ENCODE measurements around the gene SETD2.
"Not testable (repeated sequence)": the region's sequence is repeated elsewhere in the genome, so short reads cannot be mapped to it uniquely, and the experiment has no call there.

The SETD2 gene

DNA sequence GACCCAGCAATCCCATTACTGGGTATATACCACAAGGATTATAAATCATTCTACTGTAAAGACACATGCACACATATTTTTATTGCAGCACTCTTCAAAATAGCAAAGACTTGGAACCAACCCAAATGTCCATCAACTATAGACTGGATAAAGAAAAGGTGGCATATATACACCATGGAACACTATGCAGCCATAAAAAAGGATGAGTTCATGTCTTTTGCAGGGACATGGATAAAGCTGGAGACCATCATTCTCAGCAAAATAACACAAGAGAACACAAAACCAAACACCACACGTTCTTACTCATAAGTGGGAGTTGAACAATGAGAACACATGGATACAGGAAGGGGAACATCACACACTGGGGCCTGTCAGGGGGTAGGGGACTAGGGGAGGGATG is 137.5 kb downstream of the SETD2 start:
- DNase-seq = not testable (repeated sequence)

GRCh38 chr3:47024932-47025331 is 139.0 kb downstream of the SETD2 start:
- DNase-seq = peak; percentile 32

GRCh38 chr3:47022641-47023071 is 141.3 kb downstream of the SETD2 start:
- DNase-seq = no peak

DNA sequence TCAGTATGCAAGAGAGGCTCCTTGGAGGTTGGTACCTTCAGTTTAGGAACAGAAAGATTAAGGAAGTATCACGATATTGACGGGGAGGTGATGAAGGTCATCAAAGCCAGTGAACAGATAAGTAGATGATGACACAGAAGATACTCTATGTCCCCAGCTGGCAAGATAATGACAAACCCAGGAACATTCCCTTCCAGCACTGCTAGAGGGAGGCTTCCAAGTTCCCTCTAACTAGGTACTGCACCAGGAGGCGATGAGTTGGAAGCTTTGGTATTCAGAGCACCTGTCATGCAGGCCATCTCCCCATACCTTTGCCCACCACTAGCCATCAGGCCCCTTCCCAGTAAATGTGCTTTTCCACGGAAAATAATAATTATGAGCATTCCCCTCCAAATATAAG is 143.6 kb downstream of the SETD2 start:
- no peak for DNase-seq

GRCh38 chr3:47019201-47019600 is 144.7 kb downstream of the SETD2 start:
- DNase-seq = peak; percentile 87

GRCh38 chr3:47018269-47018611 is 145.7 kb downstream of the SETD2 start:
- no peak for DNase-seq

- DNase-seq = no peak
These were observed 146.2 kb downstream of the SETD2 start for GRCh38 chr3:47017504-47018268.

- peak; percentile 62 for DNase-seq
These were observed 146.9 kb downstream of the SETD2 start for GRCh38 chr3:47016934-47017435.

- no peak for DNase-seq
These were observed 147.6 kb downstream of the SETD2 start for GRCh38 chr3:47016086-47016933.

DNA sequence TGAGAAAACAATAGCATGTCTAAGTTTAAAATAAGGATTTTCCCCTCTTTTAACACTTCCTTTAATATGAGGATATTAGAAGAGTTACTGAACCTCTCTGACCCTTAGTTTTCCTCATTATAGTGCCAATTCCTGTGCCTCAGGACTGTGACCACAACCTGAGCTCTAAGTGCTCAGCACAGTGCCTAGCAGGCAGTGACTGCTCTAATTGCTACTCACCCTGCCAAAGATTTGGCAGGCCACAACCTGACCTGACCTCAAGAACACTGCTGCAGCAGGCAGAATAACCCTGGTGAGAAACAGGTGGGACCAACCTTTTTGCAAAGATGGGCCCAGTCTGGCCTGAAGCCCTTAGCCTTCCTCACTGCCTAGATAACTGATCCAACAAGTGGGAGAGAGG is 148.8 kb downstream of the SETD2 start:
- DNase-seq = no peak

DNA sequence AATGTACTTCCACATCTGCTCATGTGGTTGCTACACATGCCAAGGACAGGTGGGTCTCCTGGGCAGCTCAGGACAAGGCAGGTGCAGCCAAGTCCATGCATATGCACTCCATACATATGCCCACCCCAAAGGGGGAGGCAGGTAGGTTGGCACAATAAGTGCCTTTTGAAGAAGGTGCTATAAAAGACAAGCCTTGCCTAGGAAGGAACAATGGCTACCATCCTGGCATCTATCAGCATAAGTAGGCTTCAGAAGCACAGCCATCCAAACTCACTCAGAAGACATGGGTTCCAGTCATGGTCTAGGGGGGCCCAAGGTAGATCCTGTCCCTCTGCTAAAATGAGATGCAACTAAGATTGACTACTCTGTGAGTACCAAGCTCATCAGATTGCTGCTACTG is 149.9 kb downstream of the SETD2 start:
- no peak for DNase-seq

GRCh38 chr3:47013231-47013630 is 150.7 kb downstream of the SETD2 start:
- no peak for DNase-seq

GRCh38 chr3:47012342-47013230 is 151.3 kb downstream of the SETD2 start:
- DNase-seq = no peak

DNA sequence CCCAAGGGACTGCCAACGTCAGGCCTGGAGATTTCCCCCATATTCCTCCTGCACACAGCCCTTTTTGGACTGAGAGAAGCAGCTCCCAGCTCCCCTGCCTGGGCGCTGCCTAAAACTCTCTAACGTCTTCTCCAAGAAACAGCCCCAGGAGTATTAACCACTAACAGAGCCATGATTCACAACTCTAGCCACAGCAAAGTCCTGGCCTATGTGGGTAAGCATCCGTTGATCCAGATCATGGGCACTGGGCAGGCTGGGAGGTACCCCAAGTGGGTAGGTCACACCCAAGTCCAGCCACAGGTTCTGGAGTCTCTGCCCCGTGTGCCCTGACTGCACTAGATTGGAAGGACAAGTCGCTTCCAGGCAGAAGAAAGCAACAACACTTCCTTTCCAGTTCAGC is 152.5 kb downstream of the SETD2 start:
- DNase-seq = no peak

DNA sequence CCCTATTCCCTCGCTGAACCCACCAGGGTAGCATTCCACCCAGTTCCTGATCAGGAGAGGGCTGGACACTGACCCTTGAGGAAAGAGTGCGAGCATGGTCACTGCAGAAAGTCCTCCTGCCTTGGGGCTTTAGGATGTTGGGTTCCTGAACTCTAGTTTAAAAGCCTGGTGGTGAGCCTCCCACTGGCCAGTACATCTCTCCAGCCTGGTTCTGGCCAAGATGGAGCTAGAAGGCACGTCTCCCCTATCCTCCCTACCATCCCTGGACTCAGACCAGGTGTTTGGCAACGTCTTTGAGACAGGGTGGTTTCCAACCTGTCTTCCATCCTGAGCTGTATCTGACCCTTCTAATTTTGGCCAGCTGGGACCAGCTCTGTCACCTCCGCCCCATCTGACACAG is 153.0 kb downstream of the SETD2 start:
- DNase-seq = no peak

- no peak for DNase-seq
These were observed 153.7 kb downstream of the SETD2 start for GRCh38 chr3:47010111-47010712.

GRCh38 chr3:47009225-47010110 is 154.4 kb downstream of the SETD2 start:
- DNase-seq = peak; percentile 69

DNA sequence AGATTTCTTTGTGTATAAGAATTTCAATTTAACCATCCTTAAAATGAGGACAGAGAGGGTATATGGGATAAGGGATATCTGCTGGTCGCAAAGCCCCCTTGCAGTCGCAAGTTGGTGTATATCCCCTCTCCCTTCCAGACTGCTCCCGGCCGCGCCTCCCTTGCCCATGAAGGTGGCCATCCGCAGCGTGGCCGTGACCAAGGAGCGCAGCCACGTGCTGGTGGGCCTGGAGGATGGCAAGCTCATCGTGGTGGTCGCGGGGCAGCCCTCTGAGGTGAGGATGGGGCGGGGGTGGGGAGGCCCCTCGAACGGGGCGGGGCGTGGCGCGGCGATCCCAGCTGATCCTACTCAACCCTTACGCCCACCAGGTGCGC is 155.1 kb downstream of the SETD2 start:
- no peak for DNase-seq

DNA sequence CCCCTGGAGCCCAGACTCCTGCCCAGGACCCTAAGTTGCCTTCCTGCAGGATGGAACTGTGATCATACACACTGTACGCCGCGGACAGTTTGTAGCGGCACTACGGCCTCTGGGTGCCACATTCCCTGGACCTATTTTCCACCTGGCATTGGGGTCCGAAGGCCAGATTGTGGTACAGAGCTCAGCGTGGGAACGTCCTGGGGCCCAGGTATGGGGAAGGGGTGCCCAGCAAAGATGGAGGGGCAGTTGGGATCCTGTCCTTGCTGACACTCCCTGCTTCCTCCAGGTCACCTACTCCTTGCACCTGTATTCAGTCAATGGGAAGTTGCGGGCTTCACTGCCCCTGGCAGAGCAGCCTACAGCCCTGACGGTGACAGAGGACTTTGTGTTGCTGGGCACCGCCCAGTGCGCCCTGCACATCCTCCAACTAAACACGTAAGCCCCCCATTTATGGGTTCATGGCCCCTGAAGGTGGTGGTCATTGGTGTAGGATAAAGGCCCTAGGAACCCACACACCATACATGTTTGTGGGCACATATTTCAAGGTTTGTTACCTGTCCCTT is 155.6 kb downstream of the SETD2 start:
- no peak for DNase-seq

DNA sequence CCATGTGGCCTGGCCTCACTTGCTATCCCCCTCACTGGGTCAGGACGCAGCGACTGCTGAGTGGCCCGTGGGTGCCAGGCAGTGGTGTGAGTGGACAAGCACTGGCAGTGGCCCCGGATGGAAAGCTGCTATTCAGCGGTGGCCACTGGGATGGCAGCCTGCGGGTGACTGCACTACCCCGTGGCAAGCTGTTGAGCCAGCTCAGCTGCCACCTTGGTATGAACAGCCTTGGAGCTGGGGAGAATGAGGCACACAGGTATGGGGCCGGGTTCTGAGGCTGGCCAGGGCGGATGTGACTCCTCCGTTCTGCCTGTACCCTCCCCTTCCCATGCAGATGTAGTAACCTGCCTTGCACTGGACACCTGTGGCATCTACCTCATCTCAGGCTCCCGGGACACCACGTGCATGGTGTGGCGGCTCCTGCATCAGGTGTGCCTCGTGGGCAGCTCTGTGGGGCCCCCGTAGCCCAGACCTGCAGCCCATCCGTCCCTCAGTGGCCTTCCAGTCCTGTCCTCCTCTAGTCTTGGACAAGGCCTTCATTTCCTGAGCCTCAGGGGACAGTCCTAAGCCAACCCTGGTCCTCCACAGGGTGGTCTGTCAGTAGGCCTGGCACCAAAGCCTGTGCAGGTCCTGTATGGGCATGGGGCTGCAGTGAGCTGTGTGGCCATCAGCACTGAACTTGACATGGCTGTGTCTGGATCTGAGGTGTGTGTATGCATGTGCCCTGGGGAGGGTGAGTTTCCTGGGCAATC is 156.3 kb downstream of the SETD2 start:
- DNase-seq = no peak

DNA sequence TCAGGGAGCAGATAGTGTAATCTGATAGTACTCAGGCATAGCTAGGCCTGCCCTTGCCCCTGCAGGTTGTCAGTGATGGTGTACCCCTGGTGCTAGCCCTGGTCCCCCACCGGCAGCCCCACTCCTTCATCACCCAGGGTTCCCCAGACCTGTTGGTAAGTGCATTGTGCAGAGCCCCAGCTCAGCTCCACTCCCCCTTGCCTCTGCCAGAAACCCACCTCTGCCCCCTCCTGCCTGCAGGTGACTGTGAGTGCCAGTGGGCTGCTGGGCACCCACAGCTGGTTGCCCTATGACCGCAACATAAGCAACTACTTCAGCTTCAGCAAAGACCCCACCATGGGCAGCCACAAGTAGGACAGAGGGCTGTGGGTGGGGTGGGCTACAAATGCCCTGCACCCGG is 156.9 kb downstream of the SETD2 start:
- no peak for DNase-seq

Measured in activated CD4-positive, alpha-beta T cell treated with anti-CD3 and anti-CD28 coated beads, Interleukin-2, Interleukin-6, amounts not matched to agents 100 ng/mL and 50 ng/mL, durations not matched to agents 16 hours and 8 hours (primary cell).